Measurements from ENCODE around the gene SAFB2. TPM values are rescaled to one million over a fixed set of nuclear protein-coding genes. Genes with fewer than 3 reads are reported as not detected.

Gene SAFB2
- total and polyA plus RNA-seq, 2 of the 13 experiments (the other 11 are each of a cell fraction or from before 2014, with no cell fraction given) = 11.2 to 31.5 TPM

- Histone ChIP-seq H3K4me2 (ENCODE audit: low read depth, low read length) (no peak overlapping the region), H2AFZ (ENCODE audit: low read length) (no peak overlapping the region), H4K20me1 (ENCODE audit: insufficient read depth, low read length) (no peaks in the 10 kb centered on the region), H3K79me2 (ENCODE audit: insufficient read depth, low read length) (no peaks in the 10 kb centered on the region), H3K27me3 (ENCODE audit: control insufficient read depth in 1 of 2, insufficient read depth in 2 of 2, low read length in 2 of 2) (no peaks in the 10 kb centered on the region), H3K9ac (ENCODE audit: insufficient read depth, low read depth, low read length) (no peak overlapping the region), H3K4me3 (replicated peaks in 1 of 3; ENCODE audit: insufficient read depth in 1 of 3, low read depth in 2 of 3, low read length in 3 of 3) (no peak overlapping the region), H3K36me3 (replicated peaks in 1 of 2; ENCODE audit: control insufficient read depth in 1 of 2, insufficient read depth in 2 of 2, low read length in 2 of 2) (peaks cover 41 to 68% of the 10 kb centered on the region in 2 experiments), H3K4me1 (ENCODE audit: insufficient read depth, low read length) (no peaks in the 10 kb centered on the region), H3K27ac (ENCODE audit: extremely low read length, insufficient read depth, low read length) (no peak overlapping the region), H3K9me3 (ENCODE audit: low read length) (no peaks in the 10 kb centered on the region)
- FAIRE-seq (no peak), DNase-seq (ENCODE audit: low spot score) (no peak), ATAC-seq (no peak)
- WGBS (ENCODE audit: low lambda C conversion rate) = 98% methylated on average over 10 of the region's 10 CpGs
- ChIA-PET CTCF (ENCODE audit: low intra/inter-chr PET ratio, low total read pairs) (no interaction called here), POLR2A (no interaction called here)
- in situ Hi-C loops (cut with HindIII; ENCODE audit: extremely low pct_ligation_motif_present, low pct_unique_long_range_greater_than_20kb) = no loop called here
- BruUV-seq (replicated peaks) = no TSS peak
- TF ChIP-seq FLYWCH1 (CRISPR knock-in tag; IDR thresholded peaks at IDR 0.05) (no peak), FOSL2 (CRISPR knock-in tag; IDR thresholded peaks at IDR 0.05) (no peak), CERS6 (CRISPR knock-in tag; IDR thresholded peaks at IDR 0.05) (no peak), STAT5B (CRISPR knock-in tag; IDR thresholded peaks at IDR 0.05) (no peak), ZNF839 (CRISPR knock-in tag; IDR thresholded peaks at IDR 0.05; ENCODE audit: borderline replicate concordance) (no peak), TOPORS (CRISPR knock-in tag; IDR thresholded peaks at IDR 0.05) (no peak), ZNF597 (CRISPR knock-in tag; IDR thresholded peaks at IDR 0.05) (no peak), TCF7 (IDR thresholded peaks at IDR 0.05; ENCODE audit: low read depth) (no peak), HBP1 (CRISPR knock-in tag; IDR thresholded peaks at IDR 0.05; ENCODE audit: low read depth) (no peak), DNMT3B (CRISPR knock-in tag; conservative IDR thresholded peaks at IDR 0.05) (no peak), GATAD1 (CRISPR knock-in tag; IDR thresholded peaks at IDR 0.05) (no peak), ZNF235 (CRISPR knock-in tag; IDR thresholded peaks at IDR 0.05; ENCODE audit: borderline replicate concordance) (no peak), THYN1 (CRISPR knock-in tag; IDR thresholded peaks at IDR 0.05; ENCODE audit: borderline replicate concordance, low read depth) (no peak), ZBTB8A (CRISPR knock-in tag; IDR thresholded peaks at IDR 0.05; ENCODE audit: borderline replicate concordance, low read depth) (no peak), ZBTB49 (CRISPR knock-in tag; IDR thresholded peaks at IDR 0.05; ENCODE audit: borderline replicate concordance) (no peak), ZNF468 (CRISPR knock-in tag; IDR thresholded peaks at IDR 0.05) (no peak), SP140L (CRISPR knock-in tag; IDR thresholded peaks at IDR 0.05; ENCODE audit: borderline replicate concordance) (no peak), RFXANK (CRISPR knock-in tag; IDR thresholded peaks at IDR 0.05) (no peak), CREB1 (IDR thresholded peaks at IDR 0.05) (no peak), CREB1 (CRISPR knock-in tag; IDR thresholded peaks at IDR 0.05) (no peak), ZNF12 (CRISPR knock-in tag; IDR thresholded peaks at IDR 0.05) (no peak)
- intact Hi-C loops (cut with micrococcal nuclease; ENCODE audit: unreplicated experiment) = no loop called here
Measured at GRCh38 chr19:5588441-5588840, 34.1 kb downstream of the SAFB2 start.
